GM21723 (cell line): Measurements from ENCODE around the gene DCPS.
"Not testable (repeated sequence)": the region's sequence is repeated elsewhere in the genome, so short reads cannot be mapped to it uniquely, and the experiment has no call there.

Source experiments
- ATAC-seq: cut with Tn5 transposase; IDR thresholded peaks from one replicate; pipeline ENCODE4 v1.9.1; 2021; ENCODE audit warnings: mild to moderate bottlenecking, moderate library complexity; ENCODE audit not compliant: unreplicated experiment

The DCPS gene

DNA sequence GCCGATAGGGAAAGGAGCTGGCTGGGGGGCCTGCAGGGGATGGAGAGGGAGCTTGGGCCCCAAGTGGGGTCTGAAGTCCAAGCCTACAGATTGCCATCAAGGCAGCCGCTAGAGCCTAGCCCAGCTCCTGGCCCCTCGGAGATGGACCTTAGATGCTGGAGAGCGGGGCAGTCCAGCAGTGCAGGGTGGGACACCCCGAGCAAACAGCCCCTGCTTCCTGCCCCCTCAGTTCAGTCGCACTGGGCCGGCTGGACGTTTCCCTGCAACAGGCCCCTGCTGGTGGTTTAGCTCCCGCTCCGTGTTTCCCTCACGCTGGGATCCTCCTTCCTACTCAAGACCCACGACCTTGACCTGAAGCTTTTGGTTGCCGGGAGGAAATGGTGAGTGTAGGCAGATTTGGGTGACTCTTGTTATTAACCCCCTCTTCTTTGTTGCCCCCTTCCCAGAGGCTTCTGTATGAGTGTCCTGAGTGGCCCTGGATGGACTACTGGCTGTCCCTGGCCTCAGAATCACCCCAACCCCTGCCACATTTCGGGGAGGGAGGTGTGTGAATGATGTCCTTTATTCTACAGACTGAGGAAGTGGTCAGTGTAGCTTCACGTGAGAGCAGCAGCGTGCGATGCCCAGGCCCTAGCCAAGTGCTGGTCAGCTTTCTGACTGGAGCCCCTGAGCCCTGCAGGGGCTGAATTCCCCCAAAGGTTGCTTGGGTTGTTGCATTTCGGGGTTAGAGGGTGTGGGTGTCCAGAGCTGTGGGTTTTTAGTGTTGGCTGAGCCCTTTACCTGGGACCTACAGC is 54.3 kb downstream of the DCPS start:
- no peak for ATAC-seq

DNA sequence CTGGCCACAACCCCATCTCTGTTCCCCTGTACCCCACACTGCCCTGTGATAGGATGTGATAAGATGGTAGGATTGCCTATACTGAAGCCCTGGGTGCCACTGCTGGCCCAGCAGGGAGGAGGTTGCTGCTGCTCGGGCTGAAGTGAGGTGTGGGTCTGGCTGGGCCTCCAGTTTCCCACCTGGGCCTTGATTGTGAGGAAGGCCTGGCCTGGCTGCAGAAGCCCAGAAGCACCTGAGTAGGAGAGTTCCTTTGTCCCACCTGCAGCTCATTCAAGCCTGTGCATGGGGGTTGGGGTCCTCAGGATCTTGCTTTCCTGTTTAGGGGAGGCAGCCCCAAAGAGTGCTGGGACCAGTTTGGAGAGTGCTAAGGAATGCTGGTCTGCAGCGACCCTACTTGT is 54.9 kb downstream of the DCPS start:
- ATAC-seq, result no peak

DNA sequence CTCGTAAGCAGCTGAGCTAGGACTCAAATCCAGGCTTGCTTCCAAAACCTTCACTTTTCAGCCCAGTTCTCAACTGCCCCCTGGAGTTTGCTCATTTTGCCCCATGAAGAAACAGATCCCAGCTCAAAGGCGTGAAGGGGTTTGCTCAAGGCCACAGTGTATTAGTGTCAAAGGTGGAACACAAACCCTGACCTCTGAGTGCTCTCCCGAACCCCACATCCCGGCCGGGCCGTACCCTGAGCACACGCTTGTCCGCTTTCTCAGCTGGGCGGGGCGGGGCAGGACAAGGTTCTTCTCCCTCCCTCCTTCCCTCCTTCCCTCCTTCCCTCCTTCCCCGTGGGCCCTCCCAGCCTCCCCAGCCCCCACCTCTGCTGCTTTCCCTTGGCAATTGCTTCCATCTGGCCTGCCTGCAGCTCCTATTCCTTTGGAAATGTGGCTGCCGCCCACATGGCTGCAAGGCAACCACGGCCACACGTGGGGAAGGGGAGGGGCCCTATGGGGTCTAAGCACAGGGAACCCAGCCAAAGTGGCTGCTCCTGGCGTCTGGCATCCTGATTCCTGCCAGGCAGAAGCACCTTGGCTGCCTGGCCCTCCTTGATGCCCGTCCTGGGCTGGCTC is 55.7 kb downstream of the DCPS start:
- no peak for ATAC-seq

DNA sequence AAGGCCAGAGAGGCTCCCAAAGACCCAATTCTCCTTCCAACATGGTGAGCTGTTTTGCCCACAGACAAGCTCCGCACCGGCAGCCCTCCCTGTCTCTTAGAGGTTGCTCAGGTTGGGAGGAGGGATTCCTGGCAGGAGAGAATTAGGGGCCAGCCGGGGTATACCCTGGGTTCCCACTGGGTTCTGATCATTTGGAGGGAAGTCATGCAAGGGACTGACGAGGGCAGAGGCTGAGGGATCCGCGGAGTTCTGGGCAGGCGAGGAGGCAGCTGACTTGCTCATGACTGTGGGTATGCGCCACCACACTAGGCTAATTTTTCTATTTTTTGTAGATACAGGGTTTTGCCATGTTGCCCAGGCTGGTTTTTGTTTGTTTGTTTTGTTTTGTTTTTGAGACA is 56.2 kb downstream of the DCPS start:
- ATAC-seq, result no peak

DNA sequence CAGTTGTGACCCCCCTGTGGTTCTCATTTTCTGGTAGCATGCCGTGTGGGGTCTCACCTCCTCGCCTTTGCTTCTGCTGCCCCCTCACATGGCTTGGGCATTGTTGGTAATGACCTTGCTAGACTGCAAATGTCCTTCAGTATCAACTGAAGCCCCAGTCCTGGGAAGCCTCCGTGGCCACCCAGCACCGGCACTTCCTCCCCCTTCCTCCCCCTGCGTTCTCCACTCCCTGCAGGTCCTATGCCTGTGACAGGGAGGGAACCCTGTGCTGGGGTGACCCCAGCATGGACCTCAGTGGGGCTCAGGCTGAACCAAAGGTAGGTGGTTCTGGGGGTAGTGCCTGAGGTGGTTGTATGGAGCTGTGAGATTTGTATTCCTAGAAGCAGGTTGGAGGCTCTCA is 57.5 kb downstream of the DCPS start:
- no peak for ATAC-seq

DNA sequence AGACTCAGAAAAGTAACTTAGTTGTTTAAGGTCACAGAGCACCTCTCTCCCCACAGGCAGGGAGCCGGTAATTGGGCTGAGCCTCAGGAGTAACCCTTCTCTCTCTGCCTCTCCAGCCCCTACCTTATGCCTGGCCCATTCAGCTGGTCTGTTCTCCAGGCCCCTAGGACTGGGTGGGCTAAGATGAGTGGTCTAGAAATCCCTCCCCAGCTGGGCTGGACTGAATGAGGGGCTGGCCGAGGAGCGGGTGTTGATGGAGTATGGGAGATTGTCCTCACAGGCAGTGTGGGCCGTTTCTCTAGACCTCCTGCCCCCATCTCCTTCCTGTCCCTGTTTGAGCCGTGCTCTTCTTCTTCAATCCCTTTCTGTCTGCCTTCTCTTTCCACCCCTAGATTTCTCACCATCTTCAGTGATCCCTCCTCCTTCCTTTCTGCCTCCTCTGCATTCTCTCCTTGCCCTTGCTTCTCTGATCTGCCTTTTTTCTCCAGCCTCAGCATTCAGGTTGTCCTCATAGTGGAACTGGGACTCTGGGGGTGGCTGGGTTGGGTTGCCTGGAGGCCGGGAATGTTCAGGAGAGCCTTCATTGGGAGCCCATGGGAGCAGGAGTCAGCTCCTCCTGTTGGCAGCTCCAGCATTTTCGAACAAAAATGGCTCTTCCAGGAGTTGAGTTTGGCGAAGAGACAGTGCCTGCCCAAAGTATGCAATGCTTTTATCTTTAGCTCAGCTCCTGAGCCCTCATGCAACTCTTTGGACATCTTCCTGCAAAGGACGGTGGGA is 59.2 kb downstream of the DCPS start:
- ATAC-seq, result no peak

DNA sequence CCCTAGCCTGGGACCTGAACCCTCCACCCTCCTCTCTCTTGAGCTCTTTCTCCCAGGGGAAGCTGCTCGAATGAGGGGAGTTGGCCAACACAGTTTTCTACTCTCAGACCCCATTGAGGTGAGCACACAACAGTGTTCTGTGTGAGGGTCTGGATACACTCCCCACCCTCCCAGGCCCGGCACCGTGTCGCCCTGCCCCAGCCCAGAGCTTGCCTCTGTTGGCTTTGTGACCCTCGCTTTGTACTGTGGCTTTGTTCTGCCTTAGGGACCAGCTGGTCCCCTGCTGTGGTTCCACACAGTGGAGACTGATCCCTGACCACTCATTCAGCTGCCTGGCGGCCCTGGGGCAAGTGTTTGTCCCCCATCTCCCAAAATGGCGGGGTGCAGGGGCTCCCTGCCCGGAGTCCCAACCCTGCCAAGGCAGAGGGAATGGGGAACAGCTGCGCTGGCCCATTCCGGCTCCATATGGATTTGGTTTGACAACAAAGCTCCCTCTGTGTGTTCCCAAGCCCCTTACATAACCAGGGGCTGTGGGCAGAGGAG is 59.9 kb downstream of the DCPS start:
- no peak for ATAC-seq

DNA sequence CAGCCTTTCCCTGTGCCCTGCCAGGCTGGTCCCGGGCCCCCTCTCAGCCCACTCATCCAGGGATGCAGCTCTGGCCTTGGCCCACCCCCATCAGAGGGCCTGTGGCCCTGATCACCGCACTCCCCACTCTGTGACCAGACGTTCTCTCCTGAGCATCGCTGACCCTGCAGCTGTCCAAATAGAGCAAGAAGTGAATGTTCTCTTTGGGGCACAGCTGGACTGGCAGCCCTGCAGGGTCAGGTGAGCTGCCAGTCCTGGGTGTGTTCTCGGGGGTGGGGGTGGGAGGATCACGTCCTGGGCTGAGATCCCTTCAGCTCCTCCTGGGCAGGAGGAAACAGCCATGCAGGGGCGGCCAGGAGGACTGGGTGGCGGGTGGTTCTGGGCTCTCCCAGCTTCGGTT is 60.9 kb downstream of the DCPS start:
- not testable (repeated sequence) for ATAC-seq

DNA sequence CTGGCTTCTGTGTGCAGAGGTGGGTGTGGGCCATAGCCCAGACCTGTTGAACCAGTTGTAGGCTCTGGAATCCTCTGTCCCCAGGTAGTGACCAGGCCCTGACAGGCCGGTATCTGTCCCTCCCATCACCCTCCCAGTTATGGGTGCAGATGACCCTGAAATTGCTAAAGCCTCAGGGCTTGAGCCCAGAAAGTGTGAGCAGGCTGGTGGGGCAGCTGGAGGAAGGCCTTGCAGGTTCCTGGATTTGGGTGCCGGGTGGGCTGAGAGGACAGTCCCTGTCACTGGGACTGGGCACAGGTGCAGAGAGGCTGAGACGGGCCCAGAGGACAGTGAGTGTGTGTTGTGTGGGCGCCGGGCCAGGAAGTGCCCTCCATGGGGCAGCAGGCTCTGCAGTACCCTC is 61.6 kb downstream of the DCPS start:
- not testable (repeated sequence) for ATAC-seq

DNA sequence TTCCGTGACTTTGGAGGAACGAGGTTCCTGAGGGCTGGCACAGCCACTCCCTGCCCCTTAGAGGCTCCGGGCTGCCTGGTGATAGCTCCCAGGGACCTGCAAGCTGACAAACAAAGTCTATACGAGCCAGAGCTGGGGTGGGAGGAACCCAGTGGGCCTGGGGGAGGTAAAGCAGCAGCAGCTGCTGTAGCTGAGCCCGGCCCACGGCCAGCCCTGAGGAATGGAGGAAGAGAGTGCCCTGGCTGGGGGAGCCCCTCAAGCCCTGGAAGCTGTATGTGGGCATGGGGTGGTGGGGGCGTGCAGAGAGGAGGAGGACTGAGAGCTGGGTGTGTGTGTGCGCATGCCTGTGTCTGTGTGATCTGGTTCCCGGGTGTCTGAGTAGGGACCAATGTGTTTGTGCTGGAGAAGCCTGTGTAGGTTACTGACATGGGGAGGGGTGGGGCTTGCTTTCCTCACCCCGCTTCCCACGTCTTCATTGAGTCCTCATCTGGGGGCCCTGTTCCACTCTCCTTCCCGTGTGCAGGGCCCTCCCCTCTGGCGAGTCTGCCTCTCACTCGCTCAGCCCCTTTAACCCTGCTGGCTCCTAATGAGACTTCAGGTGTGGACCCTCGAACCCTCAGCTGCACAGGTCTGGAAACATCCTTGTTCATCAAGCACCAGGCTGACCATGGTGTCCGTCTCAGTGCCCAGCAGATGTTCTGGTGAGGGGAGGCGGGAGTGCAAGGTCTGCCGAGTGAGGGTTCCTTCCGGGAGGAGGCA is 62.4 kb downstream of the DCPS start:
- no peak for ATAC-seq

DNA sequence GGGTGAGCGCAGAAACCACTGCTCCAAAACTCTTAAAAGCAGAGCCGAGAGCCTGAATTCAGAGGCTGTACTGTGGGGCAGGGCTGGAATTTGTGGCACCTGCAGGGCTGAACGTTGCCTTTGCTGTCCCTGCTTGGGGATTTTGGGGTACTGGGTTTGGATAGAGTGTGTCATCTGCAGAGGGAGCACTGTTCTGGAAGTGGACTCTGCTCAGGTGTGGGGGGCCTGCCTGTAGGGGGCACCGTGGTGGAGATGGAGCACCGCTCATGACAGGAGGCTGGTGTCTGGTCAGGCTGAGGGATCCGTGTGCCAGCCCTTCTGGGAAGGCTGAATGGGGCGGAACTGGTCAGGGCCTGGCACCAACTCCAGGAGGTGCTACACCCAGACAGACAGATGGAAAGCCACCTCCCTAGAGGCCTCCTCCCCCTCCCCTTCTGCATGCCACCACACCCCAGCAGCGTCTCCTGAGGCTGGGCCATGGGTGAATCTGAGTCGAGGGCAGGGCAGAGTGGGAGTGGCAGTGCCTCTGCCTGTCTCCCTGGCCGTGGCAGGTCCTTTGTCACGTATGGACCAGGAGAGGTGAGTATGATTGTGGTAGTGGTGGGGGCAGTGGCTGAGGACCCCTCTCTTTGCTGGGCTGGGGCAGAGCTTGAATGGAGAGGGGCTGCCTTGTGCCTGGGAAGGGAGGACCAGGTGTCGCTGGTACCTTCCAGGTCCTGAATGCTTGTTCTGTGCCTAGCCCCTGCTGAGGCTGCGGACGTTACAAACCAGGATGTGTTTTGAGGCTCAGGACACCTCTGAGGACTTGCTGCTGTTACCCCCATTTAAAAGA is 63.2 kb downstream of the DCPS start:
- not testable (repeated sequence) for ATAC-seq

DNA sequence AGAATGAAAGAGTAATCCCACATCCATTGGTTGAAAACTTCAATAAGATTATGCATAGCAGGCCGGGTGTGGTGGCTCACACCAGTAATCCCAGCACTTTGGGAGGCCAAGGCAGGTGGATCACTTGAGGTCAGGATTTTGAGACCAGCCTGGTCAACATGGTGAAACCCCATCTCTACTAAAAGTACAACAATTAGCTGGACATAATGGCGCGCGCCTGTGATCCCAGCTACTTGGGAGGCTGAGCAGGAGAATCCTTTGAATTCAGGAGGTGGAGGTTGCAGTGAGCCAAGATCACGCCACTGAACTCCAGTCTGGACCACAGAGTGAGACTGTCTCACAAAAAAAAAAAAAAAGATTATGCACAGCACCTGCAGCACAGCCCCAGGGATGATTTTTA is 63.9 kb downstream of the DCPS start:
- ATAC-seq, result not testable (repeated sequence)

DNA sequence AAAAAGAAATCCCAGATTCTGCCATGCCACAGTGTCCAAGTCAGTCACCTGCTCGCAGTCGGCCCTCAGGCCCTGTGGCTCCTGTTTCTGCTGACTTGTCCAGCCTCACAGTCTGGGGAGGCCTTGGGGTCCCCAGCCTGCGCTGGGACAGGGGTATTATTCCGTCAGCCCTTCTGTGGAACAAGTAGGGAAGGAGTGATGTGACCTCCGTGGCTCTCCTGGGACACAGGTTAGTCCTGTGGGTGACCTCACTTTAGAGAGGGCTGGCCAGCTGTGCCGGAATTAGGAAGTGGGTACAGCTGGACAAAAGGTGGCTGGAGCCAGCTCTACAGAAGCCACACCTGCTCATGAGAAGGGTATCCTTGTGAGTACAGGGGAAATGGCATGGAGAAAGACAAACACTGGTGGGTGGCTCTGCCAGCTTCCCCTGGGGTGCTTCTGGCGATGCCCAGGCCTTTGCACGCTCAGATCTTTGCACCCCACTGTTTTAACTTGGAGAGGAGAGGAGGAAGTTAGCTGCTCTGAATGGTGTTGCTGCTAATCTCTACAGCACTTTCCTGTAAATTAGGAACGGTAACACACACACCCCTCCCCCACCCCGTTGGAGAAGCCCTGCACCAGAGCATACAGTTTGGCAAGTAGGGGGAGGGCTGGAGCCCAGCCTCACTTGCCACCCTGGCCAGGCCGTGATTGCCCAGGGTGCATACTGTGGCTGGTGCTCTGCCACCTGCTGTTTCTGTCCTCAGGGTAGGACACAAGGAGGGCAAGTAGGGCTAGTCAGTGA is 64.7 kb downstream of the DCPS start:
- ATAC-seq, result not testable (repeated sequence)

DNA sequence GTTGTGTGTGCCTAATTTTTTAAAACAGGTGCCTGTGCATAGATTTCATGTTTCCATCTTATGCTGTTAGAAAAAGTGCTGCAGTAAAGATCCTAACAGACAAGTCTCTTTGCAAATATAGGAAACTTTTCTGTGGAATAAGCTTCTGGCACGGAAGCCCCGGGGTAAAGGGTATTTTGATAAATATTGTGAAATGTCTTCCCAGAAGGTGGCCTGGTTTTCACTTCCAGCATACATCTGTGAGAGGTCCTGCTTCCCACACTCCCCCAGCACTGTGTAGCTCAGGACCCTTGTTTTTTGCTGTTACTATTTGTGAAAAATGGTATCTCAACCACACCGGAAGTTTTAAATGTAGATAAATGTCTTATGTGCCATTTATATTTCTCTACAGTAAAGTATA is 66.2 kb downstream of the DCPS start:
- ATAC-seq, result no peak

DNA sequence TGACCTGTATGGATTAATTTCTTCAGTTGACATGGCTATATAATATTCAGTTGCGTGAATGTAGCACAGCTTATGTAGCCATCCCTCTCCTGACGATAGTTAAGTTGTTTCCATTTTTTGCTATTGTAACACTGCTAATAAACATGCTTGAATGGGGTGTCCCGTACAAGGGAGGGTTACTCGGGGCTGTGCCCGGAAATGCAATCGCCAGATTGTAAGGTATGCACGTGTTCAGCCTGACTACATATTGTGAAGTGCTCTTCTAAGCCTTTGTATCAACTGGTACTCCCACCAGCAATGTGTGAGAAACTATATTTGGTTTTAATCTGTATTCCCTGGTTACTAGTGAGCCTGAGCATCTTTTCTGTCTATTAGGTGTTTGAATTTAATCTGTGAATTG is 67.7 kb downstream of the DCPS start:
- no peak for ATAC-seq

DNA sequence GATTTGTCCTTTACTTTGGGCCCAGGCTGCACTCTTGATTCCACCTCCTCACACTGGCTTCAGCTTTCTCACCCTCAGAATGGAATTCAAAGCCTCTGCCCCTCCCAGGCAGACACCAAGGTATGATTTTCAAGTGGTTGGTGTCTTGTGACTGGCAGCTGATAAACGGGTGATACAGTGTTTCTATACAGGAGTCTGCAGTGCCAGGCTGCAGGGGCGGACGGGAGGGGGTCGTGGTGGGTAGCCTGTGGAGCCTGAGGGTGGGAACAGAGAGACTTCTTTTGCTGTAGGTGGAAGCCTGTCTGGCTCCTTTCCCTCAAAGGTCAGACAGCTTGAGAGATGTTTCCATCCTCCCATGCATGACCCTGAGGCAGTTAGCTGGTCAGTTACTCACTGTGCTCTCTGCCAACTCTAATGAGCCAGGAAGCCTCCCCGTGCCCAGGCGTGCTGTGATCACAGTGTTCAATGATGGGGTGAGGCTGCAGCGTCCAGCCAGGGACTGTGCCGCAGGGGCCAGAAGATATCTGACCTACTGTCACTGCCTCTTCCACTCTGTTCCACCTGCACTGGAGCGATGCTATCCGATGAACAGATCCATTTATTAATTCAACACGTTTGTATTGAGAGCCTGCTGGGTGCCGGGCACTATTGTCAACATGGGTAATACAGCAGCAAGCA is 69.7 kb downstream of the DCPS start:
- not testable (repeated sequence) for ATAC-seq

DNA sequence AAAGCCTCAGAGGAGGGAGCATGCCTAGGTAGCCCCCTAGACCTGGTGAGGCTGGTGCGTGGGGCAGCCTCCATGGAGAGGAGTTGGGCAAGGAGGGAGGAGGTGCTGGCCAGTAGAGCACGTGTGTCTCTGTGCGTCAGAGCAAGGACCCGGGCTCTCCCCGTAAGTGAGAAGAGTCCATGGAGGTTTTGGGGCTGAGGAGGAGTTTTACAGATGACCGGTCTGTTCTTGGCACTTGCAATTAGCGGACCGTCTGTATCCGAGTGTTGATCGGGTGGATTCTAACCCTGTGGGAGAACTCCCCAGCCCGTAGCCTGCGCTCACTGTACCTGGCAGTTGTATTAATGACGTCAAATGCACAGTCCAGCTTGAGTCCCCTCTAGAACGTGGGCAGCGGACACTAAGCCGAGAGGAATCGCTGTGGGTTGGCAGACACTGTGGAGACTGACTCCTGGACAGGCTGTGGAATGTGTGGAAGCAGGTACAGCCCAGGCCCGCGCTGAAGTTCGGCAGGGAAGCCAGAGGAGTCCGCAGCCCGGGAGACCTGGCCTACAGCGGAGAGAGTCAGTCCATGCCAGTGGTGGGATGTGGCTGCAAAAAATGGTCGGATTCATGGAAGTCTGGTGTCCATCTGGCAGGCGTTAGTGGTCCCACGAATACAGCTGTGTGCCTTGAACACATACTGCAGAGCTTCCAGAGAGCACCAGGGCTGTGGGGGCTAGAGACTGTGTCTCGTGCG is 70.9 kb downstream of the DCPS start:
- ATAC-seq, result not testable (repeated sequence)

DNA sequence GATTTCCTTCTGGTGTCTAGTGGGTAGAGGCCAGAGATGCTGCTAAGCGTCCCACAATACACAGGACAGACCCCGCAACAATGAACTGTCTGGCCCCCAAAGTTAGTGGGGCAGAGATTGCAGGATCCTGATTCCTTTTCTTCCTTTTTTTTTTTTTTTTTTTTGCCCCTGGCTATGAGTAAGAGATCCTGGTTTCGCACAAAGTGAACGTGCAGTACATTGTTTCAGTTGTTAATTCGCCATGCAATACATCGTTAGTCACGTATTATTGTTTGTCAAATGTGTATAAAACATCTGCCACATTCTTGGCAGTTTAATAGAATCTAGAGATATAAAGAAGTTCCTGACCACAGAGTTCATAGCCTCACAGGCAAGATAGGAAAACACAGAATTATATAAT is 71.9 kb downstream of the DCPS start:
- no peak for ATAC-seq
